Heart right ventricle (tissue), 16 donors: ENCODE data around the gene TOR2A. TPM values are rescaled to one million over a fixed set of nuclear protein-coding genes. Genes with fewer than 3 reads are reported as not detected.

Source experiments
- ATAC-seq, 8 donors: fragments of 200-7000 bp; cut with Tn5 transposase; one replicate each; pipeline ENCODE4 v1.9.1; 2020; ENCODE audit warnings: mild to moderate bottlenecking in 8 of 8, moderate library complexity in 8 of 8, moderate number of reproducible peaks in 1 of 8
- DNase-seq, 2 donors: peaks; one replicate each; pipeline ENCODE4 v3.0.0-alpha.2; 2020
- H3K27ac ChIP-seq, 10 donors: fragments of 200-600 bp; sonication (generic) in 2 of 10; one replicate each; pipeline versions ENCODE4 v1.5.0 to v1.8.0; 2020 to 2022; ENCODE audit warnings: mild to moderate bottlenecking in 3 of 10
- H3K27me3 ChIP-seq, 7 donors: fragments of 200-600 bp; one replicate each; pipeline ENCODE4 v1.8.0; 2021 to 2022; ENCODE audit warnings: mild to moderate bottlenecking in 2 of 7
- H3K36me3 ChIP-seq, 9 donors: fragments of 200-600 bp; sonication (generic) in 1 of 9; one replicate each; pipeline versions ENCODE4 v1.5.0 to v1.8.0; 2020 to 2022; ENCODE audit warnings: mild to moderate bottlenecking in 2 of 9
- H3K4me1 ChIP-seq, 9 donors: fragments of 200-600 bp; sonication (generic) in 1 of 9; one replicate each; pipeline versions ENCODE4 v1.5.0 to v1.8.0; 2020 to 2022; ENCODE audit warnings: mild to moderate bottlenecking in 4 of 9
- H3K4me3 ChIP-seq, 10 donors: fragments of 200-600 bp; sonication (generic) in 2 of 10; one replicate each; pipeline versions ENCODE4 v1.5.0 to v1.8.0; 2020 to 2022; ENCODE audit warnings: mild to moderate bottlenecking in 7 of 10, moderate library complexity in 2 of 10
- H3K9me3 ChIP-seq, 11 donors: fragments of 200-600 bp in 10 of 11; sonication (generic) in 2 of 11; one replicate each; pipeline versions ENCODE4 v1.5.0 to v1.8.0; 2013 to 2022; ENCODE audit warnings: mild to moderate bottlenecking in 2 of 11, control low read depth in 1 of 11, moderate library complexity in 1 of 11
- WGBS, 2 donors: extraction: QIAGEN DNeasy Blood & Tissue Kit; methylation state at CpG; one replicate each; pipeline ENCODE4 v1.1.7; 2013; ENCODE audit warnings: inconsistent platforms in 1 of 2; 5-methylcytosine and 5-hydroxymethylcytosine counted together
- intact Hi-C, 10 donors: fragments of 100-400 bp; cut with DNase I; formaldehyde crosslinking; loops; one replicate each; pipeline versions ENCODE4 v1.11.1 to v1.14.2; 2022
- polyA plus RNA-seq, 2 donors: library from polyadenylated mRNA; stranded (reverse); fragments of 200-250 nt; gene quantifications; one replicate each; pipeline ENCODE4 v1.2.3, GENCODE V29; 2013
- total RNA-seq, 10 donors: library from RNA; stranded (reverse); fragmentation: NEBNext Ultra II Directional in 3 of 10; extraction: Animal tissue kit (Norgen Biotek cat#: 25700) in 3 of 10; gene quantifications; one replicate each; pipeline versions ENCODE4 v1.2.1 to v1.2.4, GENCODE V29; 2021 to 2023
- TF ChIP-seq, protein P1 (sequence below), 9 donors: fragments of 200-600 bp; sonication (generic) in 2 of 9; IDR thresholded peaks; one replicate each; pipeline versions ENCODE4 v1.5.0 to v1.8.0; 2021 to 2022; ENCODE audit warnings: antibody characterized with exemption in 9 of 9, mild to moderate bottlenecking in 5 of 9, moderate library complexity in 1 of 9
- donor health status: Arrhythmogenic right ventricular cardiomyopathy.
- donor health status: ischemic (EF 13 %, LVEDD 7.1; RV severe dilation, severe dysfunction).
- donor health status: healthy with polysubstance abuse.
- donor health status: DM: no; HTN: yes; CAD: no.
- donor health status: DM: no; HTN: no; CAD: no.
- donor health status: ischemic (EF 25% LVEDD 6.9; RV normal size, moderate dysfunction).
- donor health status: ischemic (EF 25% LVEDD 5.7; RV mildly dilated, moderate dysfunction).
- donor health status: healthy.
- donor health status: DM: yes; HTN: yes; CAD: no.
- donor health status: Ischemic cardiomyopathy.
- donor health status: ischemic (EF 35%, LVEDD 5.7; RV mildly dilated, moderate dysfunction).
- donor health status: nonischemic (EF 11% LVEDD 7.7; RV severe dilation, severe dysfunction).
- donor health status: DM: yes; HTN: yes; CAD: no.
- donor health status: PGD.
- donor health status: ischemic (EF 29% LVEDD 5.4; RV normal size, mild dysfunction).
- donor health status: nonischemic (EF 23%, LVEDD 6.1; RV moderate dilation, normal function).

Gene TOR2A
- total and polyA plus RNA-seq, 12 donors = 1.5 to 7.6 (median 2.8) TPM

DNA sequence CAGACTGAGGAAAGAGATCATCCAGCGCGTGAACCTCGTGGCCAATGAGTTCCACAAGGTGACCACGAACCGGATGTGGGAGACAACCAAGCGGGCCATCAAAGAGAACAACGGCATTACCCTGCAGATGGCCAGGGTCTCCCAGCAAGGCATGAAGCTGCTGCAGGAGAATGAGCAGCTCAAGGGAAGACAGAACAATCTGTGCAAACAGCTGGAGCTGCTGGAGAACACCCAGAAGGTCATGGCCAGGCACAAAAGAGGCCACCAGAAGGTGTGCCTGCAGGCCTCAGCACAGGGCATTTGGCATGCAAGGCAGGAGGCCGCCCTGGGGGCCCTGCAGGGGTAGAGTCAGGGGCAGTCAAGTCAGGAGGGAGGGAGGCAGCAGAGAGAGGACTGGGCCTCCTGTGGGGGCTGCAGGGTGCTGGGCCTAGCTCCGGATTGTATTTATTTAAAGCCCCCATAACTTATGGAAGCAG lies 23.8 kb downstream of the TOR2A start:
- intact Hi-C loops = no loop called here
- Histone ChIP-seq H3K4me1 (peaks cover 4 to 20% (median 15%) of the 10 kb centered on the region in 9 donors), H3K27ac (no peak overlapping the region), H3K4me3 (no peak overlapping the region), H3K9me3 (no peaks in the 10 kb centered on the region), H3K27me3 (no peaks in the 10 kb centered on the region), H3K36me3 (no peaks in the 10 kb centered on the region)
- ATAC-seq (no peak), DNase-seq (no peak)
- 77 to 84% methylated on average over 9 of the region's 9 CpGs for WGBS, 2 donors
- TF ChIP-seq, protein P1, sequence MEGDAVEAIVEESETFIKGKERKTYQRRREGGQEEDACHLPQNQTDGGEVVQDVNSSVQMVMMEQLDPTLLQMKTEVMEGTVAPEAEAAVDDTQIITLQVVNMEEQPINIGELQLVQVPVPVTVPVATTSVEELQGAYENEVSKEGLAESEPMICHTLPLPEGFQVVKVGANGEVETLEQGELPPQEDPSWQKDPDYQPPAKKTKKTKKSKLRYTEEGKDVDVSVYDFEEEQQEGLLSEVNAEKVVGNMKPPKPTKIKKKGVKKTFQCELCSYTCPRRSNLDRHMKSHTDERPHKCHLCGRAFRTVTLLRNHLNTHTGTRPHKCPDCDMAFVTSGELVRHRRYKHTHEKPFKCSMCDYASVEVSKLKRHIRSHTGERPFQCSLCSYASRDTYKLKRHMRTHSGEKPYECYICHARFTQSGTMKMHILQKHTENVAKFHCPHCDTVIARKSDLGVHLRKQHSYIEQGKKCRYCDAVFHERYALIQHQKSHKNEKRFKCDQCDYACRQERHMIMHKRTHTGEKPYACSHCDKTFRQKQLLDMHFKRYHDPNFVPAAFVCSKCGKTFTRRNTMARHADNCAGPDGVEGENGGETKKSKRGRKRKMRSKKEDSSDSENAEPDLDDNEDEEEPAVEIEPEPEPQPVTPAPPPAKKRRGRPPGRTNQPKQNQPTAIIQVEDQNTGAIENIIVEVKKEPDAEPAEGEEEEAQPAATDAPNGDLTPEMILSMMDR (IDR thresholded peaks at IDR 0.05) = no peak

DNA sequence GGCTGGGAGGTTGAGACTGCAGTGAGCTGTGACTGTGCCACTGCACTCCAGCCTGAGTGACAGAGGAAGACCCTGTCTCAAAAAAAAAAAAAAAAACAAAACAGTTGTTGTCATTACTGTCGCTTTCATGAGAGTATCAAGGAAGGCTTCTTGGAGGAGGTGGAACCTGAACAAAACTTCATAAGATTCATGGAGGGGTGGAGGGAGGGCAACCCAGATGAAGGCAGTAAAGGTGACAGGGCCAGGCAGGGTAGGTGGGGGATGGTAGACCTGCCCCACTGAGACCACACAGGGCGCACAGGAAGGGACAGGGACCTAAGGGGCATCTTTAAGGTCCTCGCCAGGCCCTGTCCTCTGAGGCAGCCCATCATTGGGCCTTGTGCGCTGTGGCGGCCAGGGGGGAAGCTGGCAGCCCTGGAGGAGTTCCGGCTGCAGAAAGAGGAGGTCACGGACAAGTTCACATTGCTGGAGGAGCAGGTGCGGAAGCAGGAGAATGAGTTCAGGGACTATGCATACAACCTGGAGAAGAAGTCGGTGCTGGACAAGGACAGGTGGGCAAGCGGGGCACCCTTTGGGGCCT lies 24.8 kb downstream of the TOR2A start:
- H3K4me1 ChIP-seq = peaks cover 3 to 16% (median 11%) of the 10 kb centered on the region in 9 donors
- TF ChIP-seq, protein P1 (IDR thresholded peaks at IDR 0.05) = no peak
- no peak overlapping the region for H3K4me3 ChIP-seq
- intact Hi-C loops = no loop called here
- no peaks in the 10 kb centered on the region for H3K9me3 ChIP-seq
- DNase-seq = no peak
- H3K36me3 ChIP-seq = no peaks in the 10 kb centered on the region
- no peaks in the 10 kb centered on the region for H3K27me3 ChIP-seq
- H3K27ac ChIP-seq = no peak overlapping the region
- ATAC-seq = no peak
- 93 to 94% methylated on average over 10 of the region's 10 CpGs for WGBS, 2 donors

DNA sequence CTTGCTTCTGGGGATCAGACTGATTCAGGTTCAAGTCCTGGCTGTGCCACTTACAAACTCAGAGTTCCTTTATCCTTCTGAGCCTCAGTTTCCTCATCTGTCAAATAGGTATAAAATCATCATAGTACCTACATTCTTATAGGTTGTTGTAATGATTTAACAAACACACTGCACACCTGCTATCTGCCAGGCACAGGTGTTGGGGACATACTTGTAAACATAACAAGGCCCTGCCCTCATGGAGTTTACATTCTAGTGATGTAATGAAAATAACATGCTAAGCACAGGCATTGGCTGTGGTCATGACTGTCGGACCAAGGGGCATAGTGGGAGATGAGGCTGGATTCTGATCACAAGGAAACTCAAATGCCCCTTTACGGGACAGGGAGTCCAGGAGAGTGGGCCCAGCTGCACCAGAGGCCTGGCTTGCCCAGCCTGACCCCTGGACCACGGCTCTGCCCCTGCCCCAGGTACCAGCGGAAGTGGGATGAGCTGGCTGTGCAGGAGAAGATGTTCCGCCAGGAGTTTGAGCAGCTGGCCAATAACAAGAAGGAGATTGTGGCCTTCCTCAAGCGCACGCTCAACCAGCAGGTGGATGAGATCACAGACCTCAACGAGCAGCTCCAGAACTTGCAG lies 26.0 kb downstream of the TOR2A start:
- Histone ChIP-seq H3K27ac (no peak overlapping the region), H3K36me3 (no peaks in the 10 kb centered on the region), H3K9me3 (no peaks in the 10 kb centered on the region), H3K4me3 (no peak overlapping the region), H3K27me3 (no peaks in the 10 kb centered on the region), H3K4me1 (peaks cover 0 to 4% (median 3%) of the 10 kb centered on the region in 9 donors)
- 93% methylated on average over 8 of the region's 8 CpGs for WGBS, 2 donors
- TF ChIP-seq, protein P1 (IDR thresholded peaks at IDR 0.05) = no peak
- ATAC-seq (no peak), DNase-seq (no peak)
- intact Hi-C loops = no loop called here

DNA sequence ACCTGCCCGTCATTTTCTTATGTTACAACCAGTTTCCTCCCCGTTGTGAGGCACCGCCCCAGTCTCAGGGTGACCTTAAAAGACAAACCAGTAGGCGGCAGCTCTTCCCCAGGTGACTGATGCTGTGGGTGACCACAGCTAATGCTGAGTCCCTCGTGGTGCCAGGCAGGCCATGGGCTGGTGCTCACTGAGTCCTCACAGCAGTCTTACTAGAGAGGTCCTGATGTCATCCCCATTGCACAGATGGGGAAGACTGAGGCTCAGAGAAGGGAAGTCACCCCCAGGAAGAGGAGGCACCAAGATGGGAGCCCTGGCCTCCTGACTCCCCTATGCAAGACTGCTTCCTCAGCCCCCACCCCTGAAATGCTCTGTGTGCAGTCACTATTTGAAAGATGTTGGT lies 27.3 kb downstream of the TOR2A start:
- Histone ChIP-seq H3K4me1 (no peaks in the 10 kb centered on the region), H3K9me3 (no peaks in the 10 kb centered on the region), H3K4me3 (no peak overlapping the region), H3K27ac (no peak overlapping the region), H3K36me3 (no peaks in the 10 kb centered on the region), H3K27me3 (no peaks in the 10 kb centered on the region)
- WGBS, 2 donors = 53% methylated on average over 5 of the region's 5 CpGs
- no peak for ATAC-seq
- intact Hi-C loops = no loop called here
- TF ChIP-seq, protein P1 (IDR thresholded peaks at IDR 0.05) = peak in 1 of 9 donors; percentile 18
- no peak for DNase-seq
